Loucy (cell line): ENCODE data around the gene SIPA1L3.

Experiments
- H2AFZ ChIP-seq: fragments of 200-600 bp; sonication (generic); 2 replicates; pipeline ENCODE4 v1.6.0; 2016; ENCODE audit warnings: antibody characterized with exemption, mild to moderate bottlenecking, low read length, moderate library complexity
- H3F3A ChIP-seq: fragments of 200-600 bp; 2 replicates; pipeline ENCODE4 v1.6.0; 2016; ENCODE audit warnings: antibody characterized with exemption, low read depth, mild to moderate bottlenecking
- H3K27me3 ChIP-seq: fragments of 200-600 bp; sonication (generic); 2 replicates; pipeline ENCODE4 v1.6.1; 2014; ENCODE audit warnings: low read length, mild to moderate bottlenecking; ENCODE audit not compliant: insufficient read depth, poor library complexity, severe bottlenecking
- H3K36me3 ChIP-seq: fragments of 200-600 bp; sonication (generic); 2 replicates; pipeline ENCODE4 v1.6.1; 2016; ENCODE audit warnings: low read length; ENCODE audit not compliant: insufficient read depth
- H3K4me1 ChIP-seq: fragments of 200-600 bp; sonication (generic); 2 replicates; pipeline ENCODE4 v1.5.1; 2014; ENCODE audit warnings: low read length, mild to moderate bottlenecking; ENCODE audit not compliant: insufficient read depth, poor library complexity, severe bottlenecking
- H3K4me2 ChIP-seq: fragments of 200-600 bp; sonication (generic); 2 replicates; pipeline ENCODE4 v1.6.0; 2014; ENCODE audit warnings: antibody characterized with exemption, low read length, low read depth, mild to moderate bottlenecking; ENCODE audit not compliant: poor library complexity, severe bottlenecking
- H3K4me3 ChIP-seq: fragments of 200-600 bp; sonication (generic); 2 replicates; pipeline ENCODE4 v1.5.1; 2014; ENCODE audit warnings: low read length, mild to moderate bottlenecking, mixed read lengths; ENCODE audit not compliant: poor library complexity, severe bottlenecking
- H3K79me2 ChIP-seq: fragments of 200-600 bp; sonication (generic); 2 replicates; pipeline ENCODE4 v1.6.1; 2014; ENCODE audit warnings: low read length; ENCODE audit not compliant: insufficient read depth
- H3K9ac ChIP-seq: fragments of 200-600 bp; sonication (generic); 2 replicates; pipeline ENCODE4 v1.6.0; 2014; ENCODE audit warnings: mild to moderate bottlenecking, low read depth, low read length, moderate library complexity; ENCODE audit not compliant: poor library complexity, severe bottlenecking
- H3K9me2 ChIP-seq: fragments of 200-600 bp; sonication (generic); replicated peaks from 2 replicates; pipeline ENCODE4 v1.6.1; 2016; ENCODE audit warnings: low read depth, low read length, mixed read lengths
- H3K9me3 ChIP-seq: fragments of 200-600 bp; sonication (generic); 2 replicates; pipeline ENCODE4 v1.6.1; 2014; ENCODE audit warnings: mild to moderate bottlenecking, antibody characterized with exemption, low read length, low read depth; ENCODE audit not compliant: insufficient read depth
- H4K20me1 ChIP-seq: fragments of 200-600 bp; sonication (generic); 2 replicates; pipeline ENCODE4 v1.6.0; 2014; ENCODE audit warnings: antibody characterized with exemption, low read length, mild to moderate bottlenecking; ENCODE audit not compliant: insufficient read depth, poor library complexity, severe bottlenecking
- EZH2phosphoT487 ChIP-seq: fragments of 200-600 bp; IDR thresholded peaks from 2 replicates; pipeline ENCODE4 v1.6.1; 2018; ENCODE audit warnings: antibody characterized with exemption, mild to moderate bottlenecking, moderate library complexity, borderline replicate concordance
- TF ChIP-seq, protein P1 (sequence below): fragments of 200-600 bp; sonication (generic); conservative IDR thresholded peaks from 2 replicates; pipeline ENCODE4 v1.5.1; 2014; ENCODE audit warnings: mild to moderate bottlenecking, antibody characterized with exemption, low read length

Gene SIPA1L3

GRCh38 chr19:38035515-38036495, 128.8 kb downstream of the SIPA1L3 start:
- Histone ChIP-seq H3K36me3 (peaks cover 8% of the 10 kb centered on the region), H3K4me1 (no peaks in the 10 kb centered on the region), H3K4me3 (no peak overlapping the region), H2AFZ (no peak overlapping the region), H3K9me2 (no peaks in the 10 kb centered on the region), H3K79me2 (no peaks in the 10 kb centered on the region), H3K4me2 (no peak overlapping the region), H4K20me1 (no peaks in the 10 kb centered on the region), H3K9me3 (no peaks in the 10 kb centered on the region), H3K9ac (no peak overlapping the region), H3F3A (no peaks in the 10 kb centered on the region), H3K27me3 (no peaks in the 10 kb centered on the region)
- TF ChIP-seq, protein P1, sequence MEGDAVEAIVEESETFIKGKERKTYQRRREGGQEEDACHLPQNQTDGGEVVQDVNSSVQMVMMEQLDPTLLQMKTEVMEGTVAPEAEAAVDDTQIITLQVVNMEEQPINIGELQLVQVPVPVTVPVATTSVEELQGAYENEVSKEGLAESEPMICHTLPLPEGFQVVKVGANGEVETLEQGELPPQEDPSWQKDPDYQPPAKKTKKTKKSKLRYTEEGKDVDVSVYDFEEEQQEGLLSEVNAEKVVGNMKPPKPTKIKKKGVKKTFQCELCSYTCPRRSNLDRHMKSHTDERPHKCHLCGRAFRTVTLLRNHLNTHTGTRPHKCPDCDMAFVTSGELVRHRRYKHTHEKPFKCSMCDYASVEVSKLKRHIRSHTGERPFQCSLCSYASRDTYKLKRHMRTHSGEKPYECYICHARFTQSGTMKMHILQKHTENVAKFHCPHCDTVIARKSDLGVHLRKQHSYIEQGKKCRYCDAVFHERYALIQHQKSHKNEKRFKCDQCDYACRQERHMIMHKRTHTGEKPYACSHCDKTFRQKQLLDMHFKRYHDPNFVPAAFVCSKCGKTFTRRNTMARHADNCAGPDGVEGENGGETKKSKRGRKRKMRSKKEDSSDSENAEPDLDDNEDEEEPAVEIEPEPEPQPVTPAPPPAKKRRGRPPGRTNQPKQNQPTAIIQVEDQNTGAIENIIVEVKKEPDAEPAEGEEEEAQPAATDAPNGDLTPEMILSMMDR: no peak
- TF ChIP-seq EZH2phosphoT487: no peak

DNA sequence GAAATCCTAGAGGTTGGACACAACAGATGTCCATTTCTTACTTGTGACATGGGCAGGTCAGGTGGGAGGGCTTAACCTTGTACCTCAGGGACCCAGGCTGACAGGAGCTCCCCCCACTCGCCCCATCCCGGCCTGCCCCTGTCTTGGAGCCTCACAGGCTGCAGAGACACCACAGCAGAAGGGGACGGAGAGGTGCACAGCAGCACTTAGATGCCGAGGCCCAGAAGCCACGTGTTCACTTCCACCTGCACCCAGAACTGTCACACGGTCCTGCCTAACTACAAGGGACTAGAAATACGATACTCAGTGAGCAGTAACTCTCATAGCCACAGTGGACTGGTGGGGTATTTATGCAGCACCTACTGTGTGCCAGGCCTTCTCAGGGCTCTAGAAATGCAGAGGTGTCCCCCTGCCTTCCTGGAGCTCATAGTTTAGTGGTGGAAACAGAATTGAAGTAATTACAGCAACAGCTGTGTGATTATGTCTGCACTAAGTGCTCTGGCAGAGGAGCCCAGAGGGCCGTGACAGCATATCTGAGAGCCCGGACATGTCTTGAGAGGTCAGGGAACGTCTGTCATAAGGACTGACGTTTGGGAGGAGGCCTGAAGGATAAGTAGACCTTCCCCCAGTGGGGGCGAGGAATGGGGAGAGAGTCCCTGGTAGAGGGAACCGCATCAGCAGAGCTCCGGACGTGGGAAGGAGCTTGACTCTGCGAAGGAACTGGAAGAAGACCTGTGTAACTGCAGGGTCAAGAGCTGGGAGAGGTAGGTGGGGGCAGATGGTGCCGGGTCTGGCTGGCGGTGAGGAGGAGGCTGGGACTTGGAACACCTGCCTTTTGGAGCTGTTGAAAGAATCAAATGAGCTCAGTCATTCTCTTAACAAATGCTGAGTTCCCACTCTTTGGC, 130.0 kb downstream of the SIPA1L3 start:
- Histone ChIP-seq H3K36me3 (no peaks in the 10 kb centered on the region), H3K79me2 (no peaks in the 10 kb centered on the region), H3K9me2 (no peaks in the 10 kb centered on the region), H3K27me3 (no peaks in the 10 kb centered on the region), H3K9ac (no peak overlapping the region), H4K20me1 (no peaks in the 10 kb centered on the region), H3K4me2 (no peak overlapping the region), H3F3A (no peaks in the 10 kb centered on the region), H2AFZ (no peak overlapping the region), H3K4me1 (no peaks in the 10 kb centered on the region), H3K9me3 (no peaks in the 10 kb centered on the region), H3K4me3 (no peak overlapping the region)
- no peak for TF ChIP-seq EZH2phosphoT487
- TF ChIP-seq, protein P1: no peak

DNA sequence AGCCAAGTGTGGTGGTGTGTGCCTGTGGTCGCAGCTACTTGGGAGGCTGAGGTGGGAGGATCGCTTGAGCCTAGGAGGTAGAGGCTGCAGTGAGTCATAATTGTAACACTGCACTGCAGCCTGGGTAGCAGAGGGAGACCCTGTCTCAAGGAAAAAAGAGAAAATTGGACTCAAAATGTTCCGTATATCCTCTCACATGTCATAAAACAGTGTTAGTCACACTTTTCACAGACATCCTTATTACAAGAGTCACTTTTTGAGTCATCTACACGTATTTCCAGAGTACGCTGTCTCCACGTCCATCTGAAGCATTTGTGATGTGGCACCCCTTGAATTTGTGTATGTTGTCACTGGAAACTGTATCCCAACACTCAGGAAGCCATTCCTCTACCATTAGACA, 133.0 kb downstream of the SIPA1L3 start:
- H3K27me3 ChIP-seq: no peaks in the 10 kb centered on the region
- no peak overlapping the region for H3K9ac ChIP-seq
- no peak overlapping the region for H2AFZ ChIP-seq
- H3K4me2 ChIP-seq: no peak overlapping the region
- H3K4me1 ChIP-seq: no peaks in the 10 kb centered on the region
- H3K4me3 ChIP-seq: no peak overlapping the region
- no peaks in the 10 kb centered on the region for H4K20me1 ChIP-seq
- no peaks in the 10 kb centered on the region; the same call in 1 of the 2 replicates for H3K79me2 ChIP-seq
- no peaks in the 10 kb centered on the region for H3F3A ChIP-seq
- H3K36me3 ChIP-seq: no peaks in the 10 kb centered on the region
- no peaks in the 10 kb centered on the region for H3K9me2 ChIP-seq
- H3K9me3 ChIP-seq: no peaks in the 10 kb centered on the region
- TF ChIP-seq EZH2phosphoT487: no peak
- TF ChIP-seq, protein P1: no peak
